Immature natural killer cell (primary cell): ENCODE measurements around the gene CHRNA4. TPM values are rescaled to one million over a fixed set of nuclear protein-coding genes. Genes with fewer than 3 reads are reported as not detected.
A peak's percentile ranks its signal among the peaks of the same experiment; 100 is the strongest.
"Not testable (repeated sequence)": the region's sequence is repeated elsewhere in the genome, so short reads cannot be mapped to it uniquely, and the experiment has no call there.

Source experiments
- DNase-seq, 3 donors: peaks; one replicate each; pipeline ENCODE4 v3.0.0; 2022; ENCODE audit warnings: mixed read lengths in 1 of 3
- H3K27ac Mint-ChIP-seq, 6 donors: one replicate each; pipeline ENCODE4 v1.8.0; 2020; ENCODE audit warnings: mixed read lengths in 6 of 6, mild to moderate bottlenecking in 5 of 6, inconsistent platforms in 4 of 6, moderate library complexity in 3 of 6
- H3K27me3 Mint-ChIP-seq, 3 donors: one replicate each; pipeline ENCODE4 v1.8.0; 2020 to 2021; ENCODE audit warnings: low read depth in 3 of 3, mild to moderate bottlenecking in 3 of 3, mixed read lengths in 3 of 3, moderate library complexity in 3 of 3, inconsistent platforms in 1 of 3
- H3K36me3 Mint-ChIP-seq, 3 donors: one replicate each; pipeline ENCODE4 v1.8.0; 2020; ENCODE audit warnings: mixed read lengths in 3 of 3, inconsistent platforms in 2 of 3, mild to moderate bottlenecking in 2 of 3
- H3K4me1 Mint-ChIP-seq, 2 donors: one replicate each; pipeline ENCODE4 v1.8.0; 2020; ENCODE audit warnings: inconsistent platforms in 2 of 2, mild to moderate bottlenecking in 2 of 2, mixed read lengths in 2 of 2, moderate library complexity in 1 of 2
- H3K4me3 Mint-ChIP-seq, 5 donors: one replicate each; pipeline ENCODE4 v1.8.0; 2020; ENCODE audit warnings: mild to moderate bottlenecking in 5 of 5, mixed read lengths in 5 of 5, inconsistent platforms in 3 of 5, moderate library complexity in 3 of 5
- H3K9me3 Mint-ChIP-seq, 6 donors: one replicate each; pipeline ENCODE4 v1.8.0; 2020; ENCODE audit warnings: mild to moderate bottlenecking in 6 of 6, mixed read lengths in 6 of 6, inconsistent platforms in 4 of 6, moderate library complexity in 3 of 6
- polyA plus RNA-seq, 3 donors: library from polyadenylated mRNA; unstranded; fragments of 300-500 nt; fragmentation: Illumina TruSeq; gene quantifications; one replicate each; pipeline ENCODE4 v1.2.3, GENCODE V29; 2021

The CHRNA4 gene
- polyA plus RNA-seq, 3 donors from 2014 or later, result not detected

- H3K4me3 Mint-ChIP-seq, H3K36me3 Mint-ChIP-seq, H3K4me1 Mint-ChIP-seq, DNase-seq, H3K27ac Mint-ChIP-seq, H3K9me3 Mint-ChIP-seq, H3K27me3 Mint-ChIP-seq: not testable (repeated sequence)
Measured at GRCh38 chr20:63339154-63340094, 21.7 kb downstream of the CHRNA4 start.

- Mint-ChIP-seq H3K4me3 (no peak overlapping the region), H3K27me3 (peaks cover 2 to 6% (median 5%) of the 10 kb centered on the region in 3 donors), H3K36me3 (no peaks in the 10 kb centered on the region), H3K4me1 (no peaks in the 10 kb centered on the region), H3K9me3 (no peaks in the 10 kb centered on the region), H3K27ac (no peak overlapping the region)
- DNase-seq, result no peak
Measured at GRCh38 chr20:63337786-63338420, 23.2 kb downstream of the CHRNA4 start.

- Mint-ChIP-seq H3K4me3 (no peak overlapping the region), H3K27ac (no peak overlapping the region), H3K27me3 (peaks cover 2 to 6% (median 5%) of the 10 kb centered on the region in 3 donors), H3K9me3 (peaks cover 0 to 8% (median 6%) of the 10 kb centered on the region in 6 donors), H3K36me3 (peaks cover 0 to 3% (median 0%) of the 10 kb centered on the region in 3 donors), H3K4me1 (no peaks in the 10 kb centered on the region)
- no peak for DNase-seq
Measured at GRCh38 chr20:63336232-63336752, 24.9 kb downstream of the CHRNA4 start.

GRCh38 chr20:63335711-63336110 is 25.4 kb downstream of the CHRNA4 start:
- Mint-ChIP-seq H3K36me3 (peaks cover 0 to 3% (median 0%) of the 10 kb centered on the region in 3 donors), H3K4me3 (no peak overlapping the region), H3K9me3 (peaks cover 0 to 8% (median 6%) of the 10 kb centered on the region in 6 donors), H3K4me1 (no peaks in the 10 kb centered on the region), H3K27ac (no peak overlapping the region), H3K27me3 (peaks cover 2 to 6% (median 5%) of the 10 kb centered on the region in 3 donors)
- no peak for DNase-seq

- H3K4me1 Mint-ChIP-seq, H3K36me3 Mint-ChIP-seq, H3K4me3 Mint-ChIP-seq, H3K9me3 Mint-ChIP-seq, H3K27ac Mint-ChIP-seq, H3K27me3 Mint-ChIP-seq, DNase-seq: not testable (repeated sequence)
Measured at GRCh38 chr20:63335060-63335459, 26.1 kb downstream of the CHRNA4 start.

- no peak for DNase-seq
- H3K4me3 Mint-ChIP-seq, result no peak overlapping the region
- H3K9me3 Mint-ChIP-seq, result peaks cover 0 to 8% (median 6%) of the 10 kb centered on the region in 6 donors
- H3K36me3 Mint-ChIP-seq, result peaks cover 0 to 3% (median 0%) of the 10 kb centered on the region in 3 donors
- H3K27me3 Mint-ChIP-seq, result peaks cover 2 to 6% (median 5%) of the 10 kb centered on the region in 3 donors
- H3K27ac Mint-ChIP-seq, result no peak overlapping the region
- no peaks in the 10 kb centered on the region for H3K4me1 Mint-ChIP-seq
Measured at GRCh38 chr20:63334356-63334755, 26.8 kb downstream of the CHRNA4 start.

GRCh38 chr20:63333241-63333836 is 27.8 kb downstream of the CHRNA4 start:
- peaks cover 0 to 3% (median 0%) of the 10 kb centered on the region in 3 donors for H3K36me3 Mint-ChIP-seq
- no peak for DNase-seq
- no peak overlapping the region for H3K4me3 Mint-ChIP-seq
- H3K27ac Mint-ChIP-seq, result no peak overlapping the region
- peaks cover 2 to 6% (median 5%) of the 10 kb centered on the region in 3 donors for H3K27me3 Mint-ChIP-seq
- H3K4me1 Mint-ChIP-seq, result no peaks in the 10 kb centered on the region
- H3K9me3 Mint-ChIP-seq, result peaks cover 0 to 8% (median 6%) of the 10 kb centered on the region in 6 donors

GRCh38 chr20:63332488-63333240 is 28.5 kb downstream of the CHRNA4 start:
- peaks cover 0 to 8% (median 6%) of the 10 kb centered on the region in 6 donors for H3K9me3 Mint-ChIP-seq
- no peak for DNase-seq
- H3K4me1 Mint-ChIP-seq, result no peaks in the 10 kb centered on the region
- H3K27ac Mint-ChIP-seq, result no peak overlapping the region
- H3K27me3 Mint-ChIP-seq, result peaks cover 0 to 8% (median 6%) of the 10 kb centered on the region in 3 donors
- peaks cover 0 to 3% (median 0%) of the 10 kb centered on the region in 3 donors for H3K36me3 Mint-ChIP-seq
- no peak overlapping the region for H3K4me3 Mint-ChIP-seq

- Mint-ChIP-seq H3K36me3 (peaks cover 0 to 3% (median 0%) of the 10 kb centered on the region in 3 donors), H3K27ac (no peak overlapping the region), H3K27me3 (peaks cover 0 to 6% (median 4%) of the 10 kb centered on the region in 3 donors), H3K4me3 (no peak overlapping the region), H3K9me3 (peaks cover 0 to 8% (median 6%) of the 10 kb centered on the region in 6 donors), H3K4me1 (peaks cover 0 to 4% of the 10 kb centered on the region in 2 donors)
- no peak for DNase-seq
Measured at GRCh38 chr20:63331741-63332400, 29.3 kb downstream of the CHRNA4 start.

GRCh38 chr20:63330940-63331339 is 30.2 kb downstream of the CHRNA4 start:
- no peak overlapping the region for H3K4me3 Mint-ChIP-seq
- peaks cover 0 to 7% of the 10 kb centered on the region in 2 donors for H3K4me1 Mint-ChIP-seq
- peaks cover 0 to 8% (median 6%) of the 10 kb centered on the region in 6 donors for H3K9me3 Mint-ChIP-seq
- peaks cover 0 to 4% (median 3%) of the 10 kb centered on the region in 3 donors for H3K27me3 Mint-ChIP-seq
- H3K27ac Mint-ChIP-seq, result no peak overlapping the region
- H3K36me3 Mint-ChIP-seq, result peaks cover 0 to 3% (median 0%) of the 10 kb centered on the region in 3 donors
- DNase-seq, result no peak

GRCh38 chr20:63330084-63330760 is 30.9 kb downstream of the CHRNA4 start:
- Mint-ChIP-seq H3K4me1 (peaks cover 0 to 7% of the 10 kb centered on the region in 2 donors), H3K9me3 (peaks cover 0 to 8% (median 6%) of the 10 kb centered on the region in 6 donors), H3K4me3 (no peak overlapping the region), H3K27me3 (peaks cover 0 to 4% (median 0%) of the 10 kb centered on the region in 3 donors), H3K36me3 (peaks cover 0 to 3% (median 0%) of the 10 kb centered on the region in 3 donors), H3K27ac (peak overlapping the region in 1 of 6 donors; percentile 61)
- no peak for DNase-seq
